H9 (cell line): ENCODE measurements around the gene SHB. TPM values are rescaled to one million over a fixed set of nuclear protein-coding genes. Genes with fewer than 3 reads are reported as not detected.

Experiments
- DNase-seq: peaks from one replicate; pipeline ENCODE4 v3.0.0-alpha.2; 2017
- H2AFZ ChIP-seq: one replicate; pipeline ENCODE4 v1.6.1; 2013; ENCODE audit warnings: mild to moderate bottlenecking, low read length, control low read depth, moderate library complexity
- H2AK5ac ChIP-seq: 2 replicates; pipeline ENCODE4 v1.6.1; 2013; ENCODE audit warnings: low read length, control low read depth, mixed read lengths; ENCODE audit not compliant: insufficient read length
- H2BK120ac ChIP-seq: one replicate; pipeline ENCODE4 v1.6.1; 2013; ENCODE audit warnings: low read depth, mild to moderate bottlenecking, low read length, control low read depth, inconsistent platforms; ENCODE audit not compliant: poor library complexity, severe bottlenecking
- H2BK12ac ChIP-seq: 2 replicates; pipeline ENCODE4 v1.6.1; 2013; ENCODE audit warnings: low read length, control low read depth, mixed read lengths, low read depth; ENCODE audit not compliant: insufficient read length
- H2BK15ac ChIP-seq: 2 replicates; pipeline ENCODE4 v1.6.1; 2013; ENCODE audit warnings: low read depth, low read length, control low read depth
- H2BK20ac ChIP-seq: one replicate; pipeline ENCODE4 v1.6.1; 2013; ENCODE audit warnings: low read depth, mild to moderate bottlenecking, low read length, control low read depth, inconsistent platforms; ENCODE audit not compliant: poor library complexity, severe bottlenecking
- H2BK5ac ChIP-seq: 2 replicates; pipeline ENCODE4 v1.6.1; 2013; ENCODE audit warnings: low read length, control low read depth, mixed read lengths; ENCODE audit not compliant: insufficient read length
- H3K14ac ChIP-seq: 2 replicates; pipeline ENCODE4 v1.6.1; 2013; ENCODE audit warnings: low read length, control low read depth; ENCODE audit not compliant: insufficient read depth
- H3K18ac ChIP-seq: 2 replicates; pipeline ENCODE4 v1.6.1; 2013; ENCODE audit warnings: low read depth, mild to moderate bottlenecking, mixed read lengths, low read length, control low read depth; ENCODE audit not compliant: insufficient read length
- H3K23ac ChIP-seq: 2 replicates; pipeline ENCODE4 v1.6.1; 2013; ENCODE audit warnings: low read length, control low read depth, mixed read lengths, low read depth; ENCODE audit not compliant: insufficient read length
- H3K23me2 ChIP-seq: 2 replicates; pipeline ENCODE4 v1.6.1; 2013; ENCODE audit warnings: low read depth, mild to moderate bottlenecking, mixed read lengths, low read length, control low read depth; ENCODE audit not compliant: insufficient read length, poor library complexity, severe bottlenecking
- H3K27ac ChIP-seq: 2 replicates; pipeline ENCODE4 v1.5.1; 2013; ENCODE audit warnings: low read length, control low read depth, mixed read lengths, low read depth; ENCODE audit not compliant: insufficient read length
- H3K27me3 ChIP-seq: 2 replicates; pipeline ENCODE4 v1.6.1; 2013; ENCODE audit warnings: low read length, control low read depth, inconsistent platforms; ENCODE audit not compliant: insufficient read depth
- H3K4ac ChIP-seq: 2 replicates; pipeline ENCODE4 v1.6.1; 2013; ENCODE audit warnings: low read depth, mild to moderate bottlenecking, control low read depth, inconsistent platforms, low read length, moderate library complexity
- H3K4me1 ChIP-seq: 2 replicates; pipeline ENCODE4 v1.6.1; 2013; ENCODE audit warnings: low read length, control low read depth, inconsistent platforms; ENCODE audit not compliant: insufficient read depth
- H3K4me2 ChIP-seq: 2 replicates; pipeline ENCODE4 v1.6.1; 2013; ENCODE audit warnings: low read length, control low read depth, mixed read lengths; ENCODE audit not compliant: insufficient read length, insufficient read depth
- H3K56ac ChIP-seq: 2 replicates; pipeline ENCODE4 v1.6.1; 2013; ENCODE audit warnings: low read depth, mild to moderate bottlenecking, mixed read lengths, low read length, control low read depth; ENCODE audit not compliant: insufficient read length
- H3K79me1 ChIP-seq: 2 replicates; pipeline ENCODE4 v1.6.1; 2013; ENCODE audit warnings: low read depth, mild to moderate bottlenecking, moderate library complexity, low read length, control low read depth, inconsistent platforms; ENCODE audit not compliant: insufficient read depth, poor library complexity, severe bottlenecking
- H3K79me2 ChIP-seq: 2 replicates; pipeline ENCODE4 v1.6.1; 2013; ENCODE audit warnings: low read length, control low read depth, inconsistent platforms; ENCODE audit not compliant: insufficient read depth
- H3K9ac ChIP-seq: 2 replicates; pipeline ENCODE4 v1.6.1; 2013; ENCODE audit warnings: low read length, control low read depth, mixed read lengths; ENCODE audit not compliant: insufficient read length; ENCODE audit errors: extremely low read depth
- H3K9me3 ChIP-seq: one replicate; pipeline ENCODE4 v1.6.1; 2013; ENCODE audit warnings: low read depth, low read length, inconsistent platforms; ENCODE audit not compliant: control insufficient read depth
- H3T11ph ChIP-seq: one replicate; pipeline ENCODE4 v1.6.1; 2013; ENCODE audit warnings: mild to moderate bottlenecking, low read length, control low read depth, inconsistent platforms
- H4K20me1 ChIP-seq: one replicate; pipeline ENCODE4 v1.6.1; 2013; ENCODE audit not compliant: control insufficient read depth, insufficient read length, insufficient read depth
- H4K5ac ChIP-seq: 2 replicates; pipeline ENCODE4 v1.6.1; 2013; ENCODE audit warnings: low read depth, mild to moderate bottlenecking, mixed read lengths, low read length, control low read depth; ENCODE audit not compliant: insufficient read length
- H4K8ac ChIP-seq: replicated peaks from 2 replicates; pipeline ENCODE4 v1.6.1; 2013; ENCODE audit warnings: low read length, control low read depth, mixed read lengths, low read depth; ENCODE audit not compliant: insufficient read length
- H4K91ac ChIP-seq: 2 replicates; pipeline ENCODE4 v1.6.1; 2013; ENCODE audit warnings: low read depth, mild to moderate bottlenecking, moderate library complexity, mixed read lengths, low read length, control low read depth; ENCODE audit not compliant: insufficient read length
- H3K27ac Mint-ChIP-seq, 3 experiments: 2 replicates in 2 of 3; 3 replicates in 1 of 3; pipeline ENCODE4 v1.8.0; 2020 to 2021; ENCODE audit warnings: mixed read lengths in 3 of 3, mild to moderate bottlenecking in 1 of 3, moderate library complexity in 1 of 3
- H3K27me3 Mint-ChIP-seq: 2 replicates; pipeline ENCODE4 v1.8.0; 2021; ENCODE audit warnings: low read depth, mild to moderate bottlenecking, moderate library complexity, mixed read lengths
- H3K36me3 Mint-ChIP-seq, 3 experiments: 2 replicates in 2 of 3; 3 replicates in 1 of 3; pipeline ENCODE4 v1.8.0; 2020 to 2021; ENCODE audit warnings: low read depth in 3 of 3, mixed read lengths in 3 of 3; ENCODE audit not compliant: insufficient read depth in 1 of 3
- H3K4me1 Mint-ChIP-seq, 2 experiments: 2 replicates each; pipeline ENCODE4 v1.8.0; 2020; ENCODE audit warnings: mixed read lengths in 2 of 2
- H3K4me3 Mint-ChIP-seq, 2 experiments: 2 replicates in 1 of 2; 3 replicates in 1 of 2; pipeline ENCODE4 v1.8.0; 2020 to 2021; ENCODE audit warnings: mild to moderate bottlenecking in 2 of 2, mixed read lengths in 2 of 2, moderate library complexity in 1 of 2
- H3K9me3 Mint-ChIP-seq, 2 experiments: 2 replicates in 1 of 2; 3 replicates in 1 of 2; pipeline ENCODE4 v1.8.0; 2020; ENCODE audit warnings: mild to moderate bottlenecking in 2 of 2, mixed read lengths in 2 of 2, moderate library complexity in 1 of 2
- CTCF ChIP-seq: fragments of 200-600 bp; sonication (generic); conservative IDR thresholded peaks from 3 replicates; pipeline ENCODE4 v1.8.0; 2021; ENCODE audit warnings: antibody characterized with exemption, mild to moderate bottlenecking
- WGBS: extraction: QIAGEN DNeasy Blood & Tissue Kit; methylation state at CpG from one replicate; pipeline ENCODE4 v1.1.7; 2013; ENCODE audit warnings: missing lambda C conversion rate, low lambda C conversion rate, mixed read lengths; ENCODE audit not compliant: insufficient read length; ENCODE audit errors: extremely low coverage; 5-methylcytosine and 5-hydroxymethylcytosine counted together
- total RNA-seq: library from RNA; stranded (reverse); gene quantifications from 2 replicates; pipeline ENCODE4 v1.2.1, GENCODE V29; 2021

Gene SHB
- total RNA-seq, 1 experiment from 2014 or later, result 14.6 TPM

- Histone ChIP-seq H3K56ac (no peak overlapping the region), H4K5ac (no peak overlapping the region), H2BK15ac (no peak overlapping the region), H2BK20ac (no peak overlapping the region), H3K4me1 (no peaks in the 10 kb centered on the region; the same call in 1 of the 2 replicates), H4K20me1 (no peaks in the 10 kb centered on the region), H2AFZ (no peak overlapping the region), H3K27me3 (no peaks in the 10 kb centered on the region), H2AK5ac (no peak overlapping the region), H2BK12ac (no peak overlapping the region), H2BK120ac (no peak overlapping the region), H3K9me3 (no peaks in the 10 kb centered on the region), H3K23me2 (peaks cover 6% of the 10 kb centered on the region), H3K27ac (no peak overlapping the region), H2BK5ac (no peak overlapping the region), H4K8ac (no peak overlapping the region), H3K23ac (no peak overlapping the region), H3K79me2 (no peaks in the 10 kb centered on the region), H3K18ac (no peak overlapping the region), H3K9ac (no peak overlapping the region), H3K79me1 (no peaks in the 10 kb centered on the region), H3K4me2 (no peak overlapping the region), H3K14ac (no peak overlapping the region), H4K91ac (no peak overlapping the region), H3T11ph (no peak overlapping the region), H3K4ac (no peak overlapping the region)
- TF ChIP-seq CTCF, result no peak
- Mint-ChIP-seq H3K4me1 (peaks cover 7 to 9% of the 10 kb centered on the region in 2 experiments), H3K27me3 (peaks cover 26% of the 10 kb centered on the region), H3K27ac (no peak overlapping the region), H3K9me3 (peaks cover 0 to 3% of the 10 kb centered on the region in 2 experiments; a peak in 4 of 5 replicates), H3K36me3 (peaks cover 0 to 2% (median 0%) of the 10 kb centered on the region in 3 experiments; a peak in 1 of 7 replicates), H3K4me3 (no peak overlapping the region)
- no CpG with 5 or more reads among the region's 3 CpGs for WGBS
- DNase-seq, result no peak
These were observed 4.9 kb upstream of the SHB start for GRCh38 chr9:38073882-38074281.
